ENCODE measurements around the gene TSPAN7.

Gene TSPAN7, protein sequence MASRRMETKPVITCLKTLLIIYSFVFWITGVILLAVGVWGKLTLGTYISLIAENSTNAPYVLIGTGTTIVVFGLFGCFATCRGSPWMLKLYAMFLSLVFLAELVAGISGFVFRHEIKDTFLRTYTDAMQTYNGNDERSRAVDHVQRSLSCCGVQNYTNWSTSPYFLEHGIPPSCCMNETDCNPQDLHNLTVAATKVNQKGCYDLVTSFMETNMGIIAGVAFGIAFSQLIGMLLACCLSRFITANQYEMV

GRCh38 chrX:38561126-38561868, at the start of gene TSPAN7:
TSPAN7 (plus strand) TSS chrX:38561542; CDS start chrX:38561547, 5 bp downstream.
- DNase-seq (ENCODE audit: low read depth, low spot score): peak; percentile 64
- no peak for TF ChIP-seq CTCF (IDR thresholded peaks at IDR 0.05; ENCODE audit: low read depth, low read length)
- H3K4me3 ChIP-seq (ENCODE audit: low read depth, low read length): peak within 1 kb of the TSS; percentile 41
- in situ Hi-C loops (cut with HindIII; ENCODE audit: low sequenced_read_pairs): no loop called here

GRCh38 chrX:38513112-38513742, 48.1 kb upstream of the TSPAN7 start:
- DNase-seq (ENCODE audit: low read depth, low spot score): no peak
- H3K4me3 ChIP-seq (ENCODE audit: low read depth, low read length): no peak overlapping the region
- no peak for TF ChIP-seq CTCF (IDR thresholded peaks at IDR 0.05; ENCODE audit: low read depth, low read length)
- in situ Hi-C loops (cut with HindIII; ENCODE audit: low sequenced_read_pairs): no loop called here

DNA sequence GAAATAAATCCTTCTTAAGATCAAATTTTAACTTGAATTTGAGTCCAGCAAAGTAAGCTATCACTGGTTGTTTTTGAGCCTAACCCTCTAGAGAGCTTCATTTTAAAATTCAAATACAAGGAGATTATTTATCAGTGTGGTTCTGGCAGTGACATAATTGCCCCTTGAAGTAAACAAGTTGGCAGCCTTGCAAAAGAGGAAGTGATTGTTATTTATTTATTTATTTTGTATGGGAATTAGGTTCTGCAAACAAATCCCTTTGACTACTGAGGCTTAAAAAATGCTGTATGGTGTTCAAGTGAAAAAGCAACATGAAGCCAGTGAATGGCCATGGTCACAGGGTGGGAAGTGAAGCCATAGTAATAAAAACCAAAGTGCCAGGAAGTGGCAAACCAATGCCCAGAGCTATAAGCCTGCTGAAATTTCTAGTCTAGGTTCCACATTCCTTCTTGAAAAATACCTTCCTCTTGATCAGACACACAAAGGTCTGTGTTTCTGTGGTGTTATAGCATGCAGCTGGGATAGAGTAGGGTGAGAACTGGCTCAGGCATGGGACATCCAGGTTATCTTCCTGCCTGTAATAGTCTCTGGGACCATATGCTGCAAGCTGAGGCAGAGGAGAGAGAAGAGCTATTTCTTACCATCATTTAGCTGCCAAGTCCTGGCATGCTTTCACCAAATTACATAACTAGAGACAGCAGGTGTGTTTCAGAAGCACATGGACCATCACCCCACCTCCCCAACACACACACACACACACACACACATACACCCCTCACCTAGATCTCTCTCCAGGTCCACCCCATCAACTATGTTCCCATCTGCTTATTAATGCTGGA, 47.1 kb upstream of the TSPAN7 start:
- TF ChIP-seq CTCF (IDR thresholded peaks at IDR 0.05; ENCODE audit: low read depth, low read length): no peak
- in situ Hi-C loops (cut with HindIII; ENCODE audit: low sequenced_read_pairs): no loop called here
- no peak for DNase-seq (ENCODE audit: low read depth, low spot score)
- H3K4me3 ChIP-seq (ENCODE audit: low read depth, low read length): no peak overlapping the region

DNA sequence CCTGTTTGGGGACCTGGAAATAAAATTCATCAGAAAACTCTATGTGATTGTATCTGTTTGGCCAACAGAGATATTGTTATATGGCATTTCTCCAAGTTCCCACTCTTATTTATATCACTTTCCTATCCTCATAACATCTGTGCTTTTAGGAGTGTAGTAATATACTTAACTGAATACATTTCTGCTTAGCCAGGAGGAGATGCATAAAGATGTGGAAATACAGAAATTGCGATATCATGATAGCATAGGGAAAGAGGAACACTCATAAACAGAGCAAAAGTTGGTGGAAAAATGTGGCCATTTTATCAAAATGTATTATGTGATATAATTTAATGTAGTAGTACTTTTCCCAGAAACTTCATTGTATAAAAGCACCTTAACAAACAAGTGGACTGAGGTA, 46.1 kb upstream of the TSPAN7 start:
- no peak for DNase-seq (ENCODE audit: low read depth, low spot score)
- no peak for TF ChIP-seq CTCF (IDR thresholded peaks at IDR 0.05; ENCODE audit: low read depth, low read length)
- no peak overlapping the region for H3K4me3 ChIP-seq (ENCODE audit: low read depth, low read length)
- in situ Hi-C loops (cut with HindIII; ENCODE audit: low sequenced_read_pairs): no loop called here

GRCh38 chrX:38516196-38516774, 45.1 kb upstream of the TSPAN7 start:
- no peak for TF ChIP-seq CTCF (IDR thresholded peaks at IDR 0.05; ENCODE audit: low read depth, low read length)
- DNase-seq (ENCODE audit: low read depth, low spot score): no peak
- in situ Hi-C loops (cut with HindIII; ENCODE audit: low sequenced_read_pairs): no loop called here

GRCh38 chrX:38519651-38520050, 41.7 kb upstream of the TSPAN7 start:
- H3K4me3 ChIP-seq (ENCODE audit: low read depth, low read length): no peak overlapping the region
- DNase-seq (ENCODE audit: low read depth, low spot score): no peak
- no peak for TF ChIP-seq CTCF (IDR thresholded peaks at IDR 0.05; ENCODE audit: low read depth, low read length)
- in situ Hi-C loops (cut with HindIII; ENCODE audit: low sequenced_read_pairs): no loop called here

More at GRCh38 chrX:38516196-38516774, 45.1 kb upstream of the TSPAN7 start:
- no peak overlapping the region for H3K4me3 ChIP-seq (ENCODE audit: low read depth, low read length)
